GM12892 (cell line): ENCODE data around the gene FBXO24.

Source experiments
- POLR2A ChIP-seq: IDR thresholded peaks from 2 replicates; pipeline ENCODE4 v1.6.1; 2011; ENCODE audit warnings: low read depth, low read length, control low read depth
- TAF1 ChIP-seq: IDR thresholded peaks from 2 replicates; pipeline ENCODE4 v1.6.1; 2011; ENCODE audit warnings: low read depth, mild to moderate bottlenecking, control low read depth, low read length, borderline replicate concordance

GRCh38 chr7:100552532-100552931 is 33.6 kb upstream of the FBXO24 start:
- no peak for TF ChIP-seq TAF1
- TF ChIP-seq POLR2A = no peak
